Esophagus mucosa (tissue), 1 donor: ENCODE results near the gene MCC. TPM values are rescaled to one million over a fixed set of nuclear protein-coding genes. Genes with fewer than 3 reads are reported as not detected.

Source experiments
- ATAC-seq: fragments of 200-7000 bp; cut with Tn5 transposase; one replicate; pipeline ENCODE4 v1.9.1; 2020
- total RNA-seq: library from RNA; stranded (reverse); gene quantifications from one replicate; pipeline ENCODE4 v1.2.4, GENCODE V29; 2023
- donor health status: DM: yes; HTN: yes; CAD: no.

MCC gene
- total RNA-seq, 1 donor from 2014 or later: 37.6 TPM

DNA sequence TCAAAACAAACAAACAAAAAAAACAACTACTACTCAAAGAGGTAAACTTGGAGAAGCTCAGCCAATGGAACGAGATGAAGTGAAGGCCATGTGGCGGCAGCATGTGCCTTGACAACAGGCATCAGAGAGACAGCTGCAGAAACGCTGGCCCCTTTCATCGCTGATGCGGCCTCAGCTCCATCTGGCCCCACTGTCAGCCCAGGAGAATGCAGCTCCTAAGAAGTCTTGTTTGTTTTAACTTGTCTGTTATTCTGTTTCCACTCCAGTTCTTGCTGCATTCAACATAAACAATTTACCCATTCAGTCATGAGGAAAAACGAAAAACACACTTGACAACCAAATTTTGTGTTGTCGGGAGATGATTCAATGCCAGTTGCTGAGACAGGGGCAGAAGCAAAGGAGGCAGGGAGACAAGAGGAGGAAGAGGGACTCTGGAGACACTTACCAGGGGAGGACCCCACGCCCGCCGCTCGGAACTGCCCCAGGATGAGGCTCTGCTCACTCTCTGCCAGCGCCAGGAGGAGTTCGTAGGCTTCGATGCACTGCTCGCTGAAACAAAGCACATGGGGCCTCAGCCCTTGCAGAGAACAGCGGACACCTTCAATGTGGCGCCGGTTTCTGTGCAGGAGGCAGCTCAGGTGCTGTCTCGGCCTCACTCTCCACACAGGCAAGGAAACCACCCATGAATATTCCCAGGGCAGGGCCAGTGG lies 420.5 kb downstream of the MCC start:
- ATAC-seq: no peak

- ATAC-seq: peak; percentile 51
These were observed 422.6 kb downstream of the MCC start for GRCh38 chr5:113065626-113066025.

DNA sequence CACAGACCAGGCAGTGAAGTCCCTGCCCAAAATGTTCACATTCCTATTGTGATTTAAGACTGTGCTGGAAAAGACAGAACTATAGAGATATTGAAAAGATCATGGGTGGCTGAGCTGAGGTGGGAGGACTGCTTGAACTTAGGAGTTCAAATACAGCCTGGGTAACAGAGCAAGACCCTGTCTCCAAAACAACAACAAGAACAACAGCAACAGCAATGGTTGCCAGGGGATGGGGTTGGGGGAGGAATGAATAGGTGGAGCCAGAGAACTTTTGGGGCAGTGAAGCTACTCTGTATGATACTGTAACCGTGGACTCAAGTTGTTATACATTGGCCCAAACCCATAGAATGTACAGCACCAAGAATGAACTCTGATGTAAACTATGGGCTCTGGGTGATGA lies 423.4 kb downstream of the MCC start:
- no peak for ATAC-seq

DNA sequence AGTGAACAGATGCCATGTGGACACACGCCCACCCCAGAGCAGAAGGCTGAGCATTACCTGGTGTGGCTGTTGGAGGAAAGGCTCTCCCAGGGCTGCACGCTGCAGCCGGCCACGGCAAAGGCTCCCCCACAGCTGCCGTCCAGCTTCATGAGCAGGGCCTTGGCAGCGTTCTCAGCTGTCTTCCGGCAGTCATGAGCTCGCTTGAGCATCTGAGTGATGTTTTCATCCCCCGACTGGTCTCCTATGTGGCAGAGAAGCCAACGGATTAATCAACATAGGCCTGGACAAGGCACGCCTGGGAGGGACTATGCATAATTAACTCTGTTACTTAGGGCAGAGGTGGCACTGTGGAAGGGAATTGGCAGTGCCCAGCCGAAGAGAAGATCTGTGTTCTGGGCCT lies 424.3 kb downstream of the MCC start:
- no peak for ATAC-seq

GRCh38 chr5:113062869-113063508 lies 425.3 kb downstream of the MCC start:
- no peak for ATAC-seq

DNA sequence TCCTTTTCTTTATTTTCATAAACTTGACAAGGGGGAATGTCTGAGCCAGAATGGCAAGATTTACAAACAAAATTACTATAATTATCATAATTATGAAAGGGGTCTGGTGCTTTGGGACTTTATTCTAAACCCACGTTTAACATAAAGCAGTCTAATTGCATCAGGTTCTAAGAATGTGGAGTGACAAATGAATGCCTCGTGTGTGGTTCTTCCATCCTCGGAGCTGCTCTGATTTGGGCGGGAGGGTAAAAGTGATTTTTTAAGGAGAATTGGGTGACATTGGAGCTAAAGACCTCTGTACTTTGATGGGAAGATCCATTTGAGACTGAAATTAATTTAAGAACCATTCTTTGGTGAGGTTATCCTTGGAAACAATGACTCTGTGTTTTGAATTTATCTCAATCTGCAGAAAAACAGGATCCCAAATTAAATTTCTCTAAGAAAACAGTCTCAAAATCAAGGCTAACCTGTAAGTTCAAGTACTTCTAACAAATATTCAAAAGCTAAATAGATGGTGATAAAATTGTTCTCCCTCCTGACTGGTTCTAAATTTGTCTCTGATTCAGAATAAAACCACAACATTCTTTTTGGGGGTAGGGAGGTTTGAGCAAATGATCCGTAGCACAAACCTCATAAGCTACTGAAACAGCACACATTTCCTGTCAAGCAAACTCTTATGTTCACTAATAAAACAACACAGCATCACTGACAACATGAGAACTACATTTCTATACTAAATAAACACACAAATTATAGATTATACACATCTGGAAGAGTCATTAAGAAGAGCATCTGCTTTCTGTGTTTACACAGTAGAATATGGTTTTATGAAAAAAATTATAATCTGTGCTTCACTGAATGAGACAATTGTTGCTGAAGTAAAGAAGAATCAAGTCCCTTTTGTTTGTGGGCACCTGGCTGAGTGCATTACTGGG lies 426.1 kb downstream of the MCC start:
- ATAC-seq: no peak

DNA sequence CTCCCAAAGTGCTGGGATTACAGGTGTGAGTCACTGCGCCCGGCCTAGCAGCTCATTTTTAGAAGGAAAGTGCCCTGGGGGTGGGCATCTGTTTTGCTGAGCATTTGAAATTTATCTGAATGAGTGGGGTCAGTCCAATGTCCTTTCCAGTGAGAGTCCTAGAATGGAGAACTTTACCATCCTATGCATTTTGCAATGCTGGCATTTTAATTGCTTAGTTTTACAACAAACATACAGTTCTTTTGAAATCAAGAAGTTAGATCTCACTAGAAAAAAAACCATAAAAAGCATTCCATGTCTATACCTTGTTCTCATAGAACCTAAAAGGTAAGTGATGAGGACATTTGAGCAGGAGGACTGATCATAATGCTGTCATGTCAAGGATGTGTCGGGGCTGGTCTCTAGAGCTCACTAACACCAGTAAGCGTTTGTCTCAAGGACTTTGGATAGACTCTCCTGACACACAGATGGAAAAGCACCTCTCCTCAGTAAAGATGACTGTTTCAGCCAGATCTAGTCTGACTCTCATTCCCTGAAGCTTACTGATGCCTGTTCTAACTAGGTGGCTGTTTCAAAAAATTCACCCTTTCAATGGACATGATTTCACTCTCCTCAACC lies 427.7 kb downstream of the MCC start:
- ATAC-seq: no peak

DNA sequence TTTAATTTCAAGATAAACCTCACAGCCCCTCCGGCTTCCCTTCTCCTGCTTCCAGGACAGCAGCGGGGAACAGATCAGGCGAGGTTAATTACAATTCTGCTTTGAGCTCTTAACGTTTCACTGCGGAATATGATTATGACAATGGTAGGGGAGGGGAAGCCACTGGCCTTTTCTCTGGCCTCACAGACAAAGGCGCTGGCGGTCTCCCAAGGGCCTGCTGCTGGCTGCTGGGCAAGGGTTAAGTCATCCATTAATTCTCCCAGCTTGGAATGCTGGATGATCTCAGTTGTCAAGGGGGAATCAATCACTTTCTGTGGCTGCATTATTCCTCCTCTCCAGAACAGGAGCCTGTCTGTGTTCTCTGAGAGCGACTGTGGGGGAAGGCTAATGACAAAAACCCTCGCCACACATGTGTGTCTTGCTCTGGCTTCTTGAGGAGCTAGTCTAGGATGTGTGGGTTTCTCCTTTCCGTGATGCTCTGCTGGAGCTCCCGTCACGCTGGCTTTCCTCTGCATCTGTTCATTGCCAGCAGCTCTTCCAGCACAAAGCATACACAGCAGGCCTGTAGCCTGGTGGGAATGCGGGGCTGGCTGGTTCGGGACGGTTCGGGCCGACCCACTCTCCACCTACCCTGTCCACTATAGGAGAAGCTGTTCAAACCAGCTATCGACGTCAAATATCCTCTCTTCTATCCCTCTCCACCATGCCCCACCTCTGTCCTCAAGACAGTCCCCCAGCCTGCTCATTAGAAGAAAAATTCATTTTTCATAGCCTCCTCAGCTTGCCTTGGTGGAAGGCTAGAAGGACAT lies 428.8 kb downstream of the MCC start:
- no peak for ATAC-seq

DNA sequence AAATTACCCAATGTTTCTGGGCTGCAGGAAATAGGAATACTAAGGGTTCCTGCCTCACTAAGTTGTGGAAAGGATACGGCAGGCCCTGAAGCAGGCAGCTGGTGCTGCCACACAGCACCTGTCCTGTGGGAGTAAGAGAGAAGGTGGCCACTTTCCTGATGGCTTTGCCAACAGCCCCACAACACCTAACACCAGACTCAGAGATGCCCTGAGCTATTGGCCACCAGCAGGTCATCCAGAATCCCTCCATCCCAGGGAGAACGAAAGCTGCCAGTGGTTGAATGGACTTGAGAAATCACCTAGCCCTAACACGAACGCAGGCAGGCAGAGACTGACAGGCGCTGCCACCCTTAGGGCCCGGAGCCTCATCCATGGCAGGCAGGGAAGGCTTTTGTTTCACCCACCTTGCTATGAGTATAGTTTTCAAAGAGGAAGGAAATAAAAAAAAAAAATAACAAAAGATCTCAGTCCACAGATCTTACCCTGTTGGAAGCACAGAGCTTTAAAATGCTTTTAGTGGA lies 429.5 kb downstream of the MCC start:
- ATAC-seq: peak; percentile 9

- ATAC-seq: peak; percentile 6
These were observed 430.0 kb downstream of the MCC start for GRCh38 chr5:113058269-113058668.

GRCh38 chr5:113057557-113057984 lies 430.7 kb downstream of the MCC start:
- ATAC-seq: peak; percentile 70

DNA sequence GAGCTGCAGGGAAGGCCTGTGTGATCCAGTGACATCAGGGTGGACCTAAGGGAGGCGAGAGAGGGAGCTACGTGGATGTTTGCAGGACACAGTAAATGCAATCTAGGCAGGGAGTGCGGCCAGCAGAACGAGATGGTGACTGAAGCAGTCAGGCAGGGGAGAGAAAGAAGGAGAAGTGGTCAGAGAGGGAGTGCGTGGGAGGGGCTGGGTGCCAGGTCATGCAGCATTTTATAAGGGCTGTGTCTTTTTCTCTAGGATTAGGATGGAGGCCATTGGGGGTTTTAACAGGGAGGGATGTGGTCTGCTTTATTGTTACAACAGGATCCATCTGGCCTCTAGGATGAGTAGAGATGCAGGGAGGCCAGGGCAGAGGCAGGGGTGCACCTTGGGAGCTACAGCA lies 431.3 kb downstream of the MCC start:
- no peak for ATAC-seq

DNA sequence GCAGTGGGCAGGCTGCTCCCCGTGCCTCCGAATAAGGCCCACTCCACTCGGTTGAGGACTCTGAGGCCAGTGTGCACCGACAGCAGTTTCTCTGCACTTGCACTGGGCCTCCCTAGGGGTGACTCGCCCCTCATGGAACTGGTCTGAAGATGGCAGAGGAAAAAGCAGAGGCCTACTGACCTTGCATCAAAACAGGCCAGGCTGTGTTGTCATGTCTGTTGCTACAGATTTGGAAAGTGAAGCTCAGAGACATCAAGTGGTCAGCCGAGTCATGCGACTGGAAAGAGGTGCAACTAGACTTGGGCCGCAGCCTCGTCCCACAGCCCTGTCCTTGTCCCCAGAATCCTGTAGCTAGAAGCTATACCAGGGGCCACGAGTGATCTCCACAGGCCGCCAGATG lies 433.4 kb downstream of the MCC start:
- no peak for ATAC-seq

DNA sequence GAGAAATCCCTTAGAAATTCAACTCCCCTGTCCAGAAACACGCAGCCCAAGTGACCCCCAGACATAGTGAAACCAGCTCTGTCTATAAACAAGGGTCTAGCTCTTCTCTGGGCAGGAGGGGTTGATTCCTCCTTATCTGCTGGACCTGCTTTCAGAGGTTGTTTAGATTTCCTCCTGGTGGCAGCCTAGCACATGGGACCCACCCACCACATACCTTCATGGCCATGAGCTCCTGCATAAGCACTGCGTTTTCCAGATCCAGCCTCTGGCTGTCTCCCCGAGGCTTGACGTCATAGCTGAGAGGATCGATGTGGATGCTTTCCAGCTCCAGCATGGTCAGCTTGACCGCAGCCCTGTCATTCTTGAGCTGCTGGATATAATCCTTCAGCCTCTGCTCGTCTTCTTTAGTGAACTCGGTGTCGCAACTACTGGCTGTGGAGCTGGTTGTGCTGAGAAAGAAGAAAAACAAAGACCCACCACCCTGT lies 434.7 kb downstream of the MCC start:
- ATAC-seq: no peak

DNA sequence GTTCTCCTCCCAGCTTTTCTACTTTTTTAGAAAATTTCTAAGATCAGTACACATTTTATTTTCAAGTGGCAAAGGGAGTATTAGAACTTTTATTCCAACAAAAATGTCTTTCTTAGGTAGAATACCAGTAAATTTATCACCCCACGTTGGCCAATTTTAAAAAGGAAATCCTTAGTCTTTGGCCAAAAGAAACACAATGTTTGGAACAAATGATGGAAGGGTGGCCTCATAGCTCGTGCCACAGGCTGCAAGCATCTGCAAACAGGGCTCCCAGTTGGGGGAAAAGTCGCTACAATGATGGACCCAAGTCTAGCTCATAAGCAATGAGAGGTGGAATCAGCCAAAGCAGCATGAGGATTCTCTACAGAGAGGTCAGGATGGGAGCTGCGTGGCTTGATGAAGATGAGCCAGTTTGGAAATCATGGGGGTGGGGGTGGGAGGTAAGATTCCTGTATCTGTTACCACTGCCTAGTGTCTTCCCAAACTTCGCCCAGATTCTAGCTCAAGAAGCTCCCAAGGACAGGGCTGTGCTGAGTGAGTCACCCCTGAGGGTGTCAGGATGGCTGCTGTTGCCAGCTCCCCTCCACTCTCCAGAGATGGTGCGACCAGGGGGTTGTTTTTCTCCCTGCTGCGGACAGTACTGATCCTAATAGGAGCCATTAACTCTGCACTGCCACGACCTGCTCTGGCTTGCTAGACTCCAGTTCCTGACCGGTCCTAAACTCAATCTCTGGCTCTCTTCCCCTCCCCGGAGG lies 436.0 kb downstream of the MCC start:
- ATAC-seq: no peak

DNA sequence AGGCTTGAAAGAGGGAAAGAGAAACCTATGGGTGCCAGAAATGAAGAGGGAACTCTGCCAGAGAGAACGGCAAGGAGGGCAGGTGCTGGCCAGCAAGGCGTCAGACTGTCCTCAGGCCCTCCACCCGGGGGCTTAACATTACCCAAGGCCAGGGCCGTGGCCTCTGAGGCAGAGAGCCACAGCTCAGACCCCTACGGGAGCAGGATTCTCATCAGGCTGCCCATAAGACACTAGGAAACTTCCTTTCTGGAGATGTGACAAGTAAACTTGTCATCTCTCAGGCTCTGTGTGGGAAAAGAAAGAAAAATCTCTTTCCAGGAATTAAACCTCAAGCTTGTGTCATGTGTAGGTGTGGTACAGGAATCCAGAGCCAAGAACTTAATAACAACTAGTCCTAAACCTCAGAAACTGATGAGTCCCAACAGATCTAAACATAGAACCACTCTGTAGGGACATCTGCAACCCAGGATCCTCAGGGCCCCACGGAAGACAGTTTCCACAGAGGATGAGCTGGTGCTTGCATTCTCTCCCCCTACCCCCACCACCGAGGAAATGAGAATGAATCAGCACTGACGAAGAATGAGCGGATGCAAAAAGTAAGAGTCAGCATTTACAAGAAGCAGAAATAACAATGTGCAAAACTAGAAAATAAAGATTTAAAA lies 437.4 kb downstream of the MCC start:
- ATAC-seq: peak; percentile 69

- ATAC-seq: no peak
These were observed 439.3 kb downstream of the MCC start for GRCh38 chr5:113048931-113049330.

DNA sequence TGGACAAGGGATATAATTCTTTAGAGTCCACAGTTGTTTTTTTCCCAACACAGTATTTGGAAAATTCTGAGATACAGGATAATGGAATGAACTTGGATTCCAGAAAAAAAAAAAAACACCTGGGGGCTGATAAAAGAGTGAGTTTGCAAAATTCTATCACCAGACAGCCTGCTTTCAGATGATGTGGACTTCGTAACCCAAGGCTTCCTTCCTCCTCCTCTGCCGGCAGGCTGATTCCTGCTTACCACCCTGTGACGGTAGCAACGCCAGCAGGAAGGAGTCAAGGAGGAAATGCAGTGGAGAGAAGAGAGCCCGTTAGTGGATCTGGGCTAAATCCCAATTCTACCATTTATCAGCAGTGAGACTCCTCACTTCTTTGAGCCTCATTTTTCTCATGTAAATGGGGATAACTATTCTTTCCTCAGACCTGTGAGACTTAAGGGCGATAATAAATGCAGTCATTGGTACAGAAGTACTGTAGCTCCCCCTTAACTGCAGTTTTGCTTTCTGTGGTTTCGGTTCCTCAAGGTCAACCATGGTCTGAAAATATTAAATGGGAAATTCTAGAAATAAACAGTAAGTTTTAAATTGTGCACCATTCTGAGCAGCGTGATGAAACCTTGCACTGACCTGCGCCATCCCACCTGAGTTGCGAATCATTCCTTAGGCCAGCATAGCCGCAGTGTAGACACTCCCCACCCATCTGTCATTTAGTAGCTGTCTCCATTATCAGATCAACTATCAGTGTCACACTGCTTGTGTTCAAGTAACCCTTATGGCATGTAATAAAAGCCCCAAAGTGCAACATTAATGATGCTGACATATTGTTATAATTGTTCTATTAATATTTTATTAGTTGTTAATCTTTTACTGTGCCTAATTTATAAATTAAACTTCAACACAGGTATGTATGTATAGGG lies 440.3 kb downstream of the MCC start:
- no peak for ATAC-seq

DNA sequence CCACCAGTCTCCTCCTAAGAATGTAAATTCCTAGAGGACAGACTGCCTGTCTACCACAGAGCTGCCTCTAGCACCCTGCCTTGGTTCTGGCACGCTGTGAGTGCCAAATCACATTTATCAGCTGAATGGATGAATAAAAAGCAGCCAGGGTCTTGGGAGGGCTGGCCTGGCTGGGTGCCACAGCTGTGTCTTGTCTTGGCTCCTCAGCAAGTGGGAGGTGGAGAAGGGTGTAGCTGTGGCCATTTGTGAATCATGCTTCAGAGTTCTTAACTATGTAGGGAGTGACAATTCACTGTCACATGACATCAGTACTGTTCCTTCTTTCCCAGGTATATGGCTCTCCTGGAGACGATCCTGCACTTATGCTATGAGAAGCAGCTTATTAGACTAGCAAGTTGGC lies 441.0 kb downstream of the MCC start:
- peak; percentile 76 for ATAC-seq
